ENCODE results near the gene CC2D2A.
"Not testable (repeated sequence)": the region's sequence is repeated elsewhere in the genome, so short reads cannot be mapped to it uniquely, and the experiment has no call there.

The CC2D2A gene

DNA sequence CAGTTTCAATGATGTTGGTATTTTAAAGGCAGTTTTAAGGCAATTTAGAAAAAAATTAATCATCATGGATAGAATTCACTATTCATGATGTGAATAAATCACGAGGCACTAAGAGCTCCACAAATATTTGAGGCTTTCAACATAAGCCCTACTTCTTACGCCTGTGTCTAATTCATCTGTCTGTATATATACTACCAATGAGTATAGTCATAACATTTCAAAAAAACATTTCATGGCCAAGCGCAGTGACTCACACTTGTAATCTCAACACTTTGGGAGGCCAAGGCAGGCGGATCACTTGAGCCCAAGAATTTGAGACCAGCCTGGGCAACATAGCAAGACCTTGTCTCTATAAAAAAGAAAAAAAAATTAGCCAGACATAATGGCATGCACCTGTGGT is 129.0 kb downstream of the CC2D2A start:
- TF ChIP-seq, protein P1, sequence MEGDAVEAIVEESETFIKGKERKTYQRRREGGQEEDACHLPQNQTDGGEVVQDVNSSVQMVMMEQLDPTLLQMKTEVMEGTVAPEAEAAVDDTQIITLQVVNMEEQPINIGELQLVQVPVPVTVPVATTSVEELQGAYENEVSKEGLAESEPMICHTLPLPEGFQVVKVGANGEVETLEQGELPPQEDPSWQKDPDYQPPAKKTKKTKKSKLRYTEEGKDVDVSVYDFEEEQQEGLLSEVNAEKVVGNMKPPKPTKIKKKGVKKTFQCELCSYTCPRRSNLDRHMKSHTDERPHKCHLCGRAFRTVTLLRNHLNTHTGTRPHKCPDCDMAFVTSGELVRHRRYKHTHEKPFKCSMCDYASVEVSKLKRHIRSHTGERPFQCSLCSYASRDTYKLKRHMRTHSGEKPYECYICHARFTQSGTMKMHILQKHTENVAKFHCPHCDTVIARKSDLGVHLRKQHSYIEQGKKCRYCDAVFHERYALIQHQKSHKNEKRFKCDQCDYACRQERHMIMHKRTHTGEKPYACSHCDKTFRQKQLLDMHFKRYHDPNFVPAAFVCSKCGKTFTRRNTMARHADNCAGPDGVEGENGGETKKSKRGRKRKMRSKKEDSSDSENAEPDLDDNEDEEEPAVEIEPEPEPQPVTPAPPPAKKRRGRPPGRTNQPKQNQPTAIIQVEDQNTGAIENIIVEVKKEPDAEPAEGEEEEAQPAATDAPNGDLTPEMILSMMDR (IDR thresholded peaks at IDR 0.05; ENCODE audit: extremely low read depth, missing control alignments): no peak
- DNase-seq (ENCODE audit: low spot score): no peak

DNA sequence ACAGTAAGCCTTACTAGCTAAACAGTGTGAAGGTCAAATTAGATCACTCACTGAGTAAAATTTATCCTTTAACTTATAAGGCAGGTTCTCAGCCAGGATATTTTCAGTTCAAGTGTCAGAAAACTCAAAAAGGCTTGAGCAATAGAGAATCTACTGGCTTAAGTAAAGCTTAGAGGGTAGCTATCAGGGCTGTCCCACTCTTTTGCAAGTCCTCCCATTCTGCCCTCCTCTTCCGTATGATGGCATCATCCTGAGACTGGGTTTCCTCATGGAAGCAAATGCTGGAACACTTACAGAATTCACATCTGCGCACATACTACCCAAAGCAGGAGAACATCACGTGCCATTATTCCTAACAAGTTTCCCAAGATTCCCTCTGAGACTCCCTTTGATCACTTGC is 130.5 kb downstream of the CC2D2A start:
- no peak for DNase-seq (ENCODE audit: low spot score)
- TF ChIP-seq, protein P1 (IDR thresholded peaks at IDR 0.05; ENCODE audit: extremely low read depth, missing control alignments): no peak

DNA sequence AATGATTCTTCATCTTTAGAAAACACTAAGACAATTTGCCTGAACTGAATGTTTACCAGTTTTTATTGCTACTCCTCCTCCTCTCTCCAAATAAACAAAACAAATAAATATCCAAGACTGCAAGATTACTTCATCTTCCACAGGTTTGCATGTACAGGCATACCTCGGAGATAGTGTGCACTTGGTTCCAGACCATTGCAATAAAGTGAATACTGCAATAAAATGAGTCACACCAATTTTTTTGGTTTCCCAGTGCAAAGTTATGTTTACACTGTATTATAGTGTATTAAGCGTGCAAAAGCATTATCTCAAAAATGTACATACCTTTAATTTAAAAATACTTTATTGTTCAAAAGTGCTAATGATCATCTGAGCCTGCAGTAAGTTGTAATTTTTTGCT is 132.2 kb downstream of the CC2D2A start:
- TF ChIP-seq, protein P1 (IDR thresholded peaks at IDR 0.05; ENCODE audit: extremely low read depth, missing control alignments): no peak
- no peak for DNase-seq (ENCODE audit: low spot score)

DNA sequence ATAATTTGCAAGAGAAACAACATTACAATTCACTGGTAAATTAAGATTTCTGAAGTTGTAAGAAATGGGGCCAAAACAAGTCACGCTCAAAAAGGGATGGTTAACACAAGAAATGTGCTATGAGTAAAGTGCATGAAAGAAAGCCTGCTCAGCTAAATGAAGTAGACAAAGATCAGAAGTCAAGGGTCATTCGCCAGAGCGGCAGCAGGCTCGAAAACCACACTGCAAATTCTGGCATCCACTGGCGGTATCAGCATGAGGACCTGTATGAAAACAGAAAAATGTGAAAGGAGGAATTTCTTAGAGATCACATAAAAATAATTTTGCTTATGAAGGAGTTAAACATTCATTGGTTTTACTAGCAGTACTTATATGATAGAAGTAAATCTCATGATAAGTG is 135.9 kb downstream of the CC2D2A start:
- no peak for DNase-seq (ENCODE audit: low spot score)
- TF ChIP-seq, protein P1 (IDR thresholded peaks at IDR 0.05; ENCODE audit: extremely low read depth, missing control alignments): no peak

DNA sequence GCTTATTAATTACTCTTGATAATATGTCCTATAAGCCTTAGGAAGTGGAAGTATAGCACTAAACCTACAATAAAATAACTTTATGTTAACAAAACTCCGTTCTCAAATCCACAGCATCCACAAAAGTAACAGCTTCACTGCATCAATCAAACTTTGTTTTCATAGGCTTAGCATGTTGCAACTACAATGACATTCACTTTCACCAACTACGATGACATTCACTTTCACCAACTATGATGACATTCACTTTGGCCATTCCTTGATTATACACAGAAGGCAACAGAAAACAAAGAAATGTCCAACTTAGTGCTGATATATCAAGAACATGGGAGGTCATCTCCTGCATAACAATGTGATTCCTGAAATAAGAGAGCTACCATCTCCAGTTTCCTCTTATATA is 141.2 kb downstream of the CC2D2A start:
- no peak for DNase-seq (ENCODE audit: low spot score)
- TF ChIP-seq, protein P1 (IDR thresholded peaks at IDR 0.05; ENCODE audit: extremely low read depth, missing control alignments): no peak

DNA sequence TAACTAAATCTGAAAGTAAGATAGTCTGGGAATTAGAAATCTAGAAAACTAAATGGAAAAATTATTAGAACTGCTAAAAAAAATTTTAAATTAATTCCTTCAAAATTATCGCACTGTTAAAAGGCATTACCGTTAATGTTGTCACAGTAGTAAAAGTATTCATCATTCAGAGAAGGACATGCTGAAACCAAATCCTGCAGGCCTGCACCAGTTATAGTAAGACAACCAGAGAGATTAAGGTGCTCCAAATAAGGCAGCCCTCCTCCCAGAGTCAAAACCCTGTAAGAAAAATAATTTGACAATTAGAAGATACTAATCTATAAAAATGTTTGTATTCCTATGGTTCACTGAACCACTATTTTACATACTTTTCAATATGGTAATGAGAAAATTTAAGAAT is 142.5 kb downstream of the CC2D2A start:
- no peak for DNase-seq (ENCODE audit: low spot score)
- TF ChIP-seq, protein P1 (IDR thresholded peaks at IDR 0.05; ENCODE audit: extremely low read depth, missing control alignments): no peak

DNA sequence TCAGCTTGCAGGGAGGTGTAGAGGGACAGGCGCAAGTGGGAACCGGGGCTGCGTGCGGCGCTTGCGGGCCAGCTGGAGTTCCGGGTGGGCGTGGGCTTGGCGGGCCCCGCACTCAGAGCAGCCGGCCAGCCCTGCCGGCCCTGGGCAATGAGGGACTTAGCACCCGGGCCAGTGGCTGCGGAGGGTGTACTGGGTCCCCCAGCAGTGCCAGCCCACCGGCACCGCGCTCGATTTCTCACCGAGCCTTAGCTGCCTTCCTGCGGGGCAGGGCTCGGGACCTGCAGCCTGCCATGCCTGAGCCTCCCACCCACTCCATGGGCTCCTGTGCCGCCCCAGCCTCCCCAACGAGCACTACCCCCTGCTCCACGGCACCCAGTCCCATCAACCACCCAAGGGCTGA is 145.2 kb downstream of the CC2D2A start:
- not testable (repeated sequence) for DNase-seq (ENCODE audit: low spot score)

DNA sequence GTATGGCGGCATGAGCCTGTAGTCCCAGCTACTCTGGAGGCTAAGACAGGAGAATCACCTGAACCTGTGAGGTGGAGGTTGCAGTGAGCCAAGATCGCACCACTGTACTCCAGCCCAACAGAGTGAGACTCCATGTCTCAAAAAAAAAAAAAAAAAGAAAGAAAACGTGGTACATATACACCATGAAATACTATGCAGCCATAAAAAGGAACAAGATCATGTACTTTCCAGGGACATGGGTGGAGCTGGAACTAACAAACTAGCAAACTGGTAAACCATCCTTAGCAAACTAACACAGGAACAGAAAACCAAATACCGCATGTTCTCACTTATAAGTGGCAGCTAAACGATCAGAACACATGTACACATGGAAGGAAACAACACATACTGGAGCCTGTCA is 147.7 kb downstream of the CC2D2A start:
- not testable (repeated sequence) for DNase-seq (ENCODE audit: low spot score)

DNA sequence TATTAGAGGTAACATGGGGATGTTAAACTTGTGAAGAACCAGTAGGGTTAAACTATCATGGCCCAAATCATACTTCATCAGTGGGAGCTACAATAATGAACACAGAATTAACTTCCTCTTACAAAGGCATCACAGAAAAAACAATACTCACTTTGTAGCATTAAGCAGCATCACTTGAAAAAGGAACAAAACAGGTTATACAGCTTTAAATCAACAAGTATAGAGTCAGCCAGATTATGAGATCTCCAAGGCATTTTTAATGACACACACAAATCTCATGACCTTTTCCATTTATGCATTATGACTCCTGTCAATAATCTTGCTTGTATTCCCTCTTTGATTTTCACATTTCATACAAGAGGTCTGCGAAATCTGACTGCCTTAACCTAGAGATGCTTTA is 167.1 kb downstream of the CC2D2A start:
- no peak for DNase-seq (ENCODE audit: low spot score)
- TF ChIP-seq, protein P1 (IDR thresholded peaks at IDR 0.05; ENCODE audit: extremely low read depth, missing control alignments): no peak

Measured in GM20000 (cell line).